HG03469 (cell line): ENCODE data around the gene NFYC.
"Not testable (repeated sequence)": the region's sequence is repeated elsewhere in the genome, so short reads cannot be mapped to it uniquely, and the experiment has no call there.

Source experiments
- ATAC-seq: cut with Tn5 transposase; IDR thresholded peaks from one replicate; pipeline ENCODE4 v1.9.1; 2021; ENCODE audit warnings: mild to moderate bottlenecking, moderate library complexity, moderate number of reproducible peaks; ENCODE audit not compliant: unreplicated experiment

The NFYC gene

GRCh38 chr1:40704817-40705733 lies 13.6 kb downstream of the NFYC start:
- no peak for ATAC-seq

GRCh38 chr1:40706626-40707025 lies 15.1 kb downstream of the NFYC start:
- ATAC-seq = no peak

- peak; percentile 45 for ATAC-seq
Observed at GRCh38 chr1:40708750-40709099, 17.2 kb downstream of the NFYC start.

- peak; percentile 60 for ATAC-seq
Observed at GRCh38 chr1:40709100-40709801, 17.7 kb downstream of the NFYC start.

GRCh38 chr1:40709802-40710278 lies 18.3 kb downstream of the NFYC start:
- ATAC-seq = no peak

GRCh38 chr1:40710581-40711315 lies 19.2 kb downstream of the NFYC start:
- ATAC-seq = no peak

GRCh38 chr1:40711465-40712404 lies 20.2 kb downstream of the NFYC start:
- no peak for ATAC-seq

- no peak for ATAC-seq
Observed at GRCh38 chr1:40712405-40712944, 21.0 kb downstream of the NFYC start.

GRCh38 chr1:40712997-40713396 lies 21.5 kb downstream of the NFYC start:
- no peak for ATAC-seq

GRCh38 chr1:40715491-40716059 lies 24.1 kb downstream of the NFYC start:
- ATAC-seq = no peak

GRCh38 chr1:40717065-40717464 lies 25.6 kb downstream of the NFYC start:
- ATAC-seq = no peak

- no peak for ATAC-seq
Observed at GRCh38 chr1:40717955-40718354, 26.5 kb downstream of the NFYC start.

- no peak for ATAC-seq
Observed at GRCh38 chr1:40720493-40720892, 29.0 kb downstream of the NFYC start.

- ATAC-seq = no peak
Observed at GRCh38 chr1:40722622-40723021, 31.1 kb downstream of the NFYC start.

GRCh38 chr1:40723196-40723955 lies 31.9 kb downstream of the NFYC start:
- no peak for ATAC-seq

GRCh38 chr1:40727662-40728061 lies 36.2 kb downstream of the NFYC start:
- ATAC-seq = not testable (repeated sequence)

GRCh38 chr1:40729316-40729862 lies 37.9 kb downstream of the NFYC start:
- ATAC-seq = not testable (repeated sequence)

GRCh38 chr1:40732756-40733301 lies 41.3 kb downstream of the NFYC start:
- no peak for ATAC-seq
